Neutrophil (primary cell): Measurements from ENCODE around the gene JAK2.

Source experiments
- H3K27ac ChIP-seq: fragments of 200-600 bp; sonication (generic); 2 replicates; pipeline ENCODE4 v1.5.1; 2016; ENCODE audit warnings: mild to moderate bottlenecking, moderate library complexity
- H3K27me3 ChIP-seq: fragments of 200-600 bp; sonication (generic); 2 replicates; pipeline ENCODE4 v1.6.0; 2016; ENCODE audit warnings: mild to moderate bottlenecking
- H3K36me3 ChIP-seq: fragments of 200-600 bp; sonication (generic); 2 replicates; pipeline ENCODE4 v1.5.1; 2017
- H3K4me1 ChIP-seq, 2 experiments: fragments of 200-600 bp in 1 of 2; sonication (generic) in 1 of 2; 1 replicate in 1 of 2; 2 replicates in 1 of 2; pipeline versions ENCODE4 v1.5.1 to v1.6.1; 2013 to 2016; ENCODE audit warnings: low read depth in 1 of 2, low read length in 1 of 2, mild to moderate bottlenecking in 1 of 2, moderate library complexity in 1 of 2; ENCODE audit not compliant: control insufficient read depth in 1 of 2, insufficient read depth in 1 of 2
- H3K4me3 ChIP-seq, 2 experiments: fragments of 200-600 bp in 1 of 2; sonication (generic) in 1 of 2; 1 replicate in 1 of 2; 2 replicates in 1 of 2; pipeline ENCODE4 v1.5.1; 2013 to 2016; ENCODE audit warnings: low read depth in 1 of 2, low read length in 1 of 2, mild to moderate bottlenecking in 1 of 2, moderate library complexity in 1 of 2
- H3K9me3 ChIP-seq: fragments of 200-600 bp; sonication (generic); 2 replicates; pipeline ENCODE4 v1.5.1; 2016
- CTCF ChIP-seq: fragments of 200-600 bp; sonication (generic); IDR thresholded peaks from 2 replicates; pipeline ENCODE4 v1.5.1; 2016; ENCODE audit warnings: antibody characterized with exemption

Gene JAK2

DNA sequence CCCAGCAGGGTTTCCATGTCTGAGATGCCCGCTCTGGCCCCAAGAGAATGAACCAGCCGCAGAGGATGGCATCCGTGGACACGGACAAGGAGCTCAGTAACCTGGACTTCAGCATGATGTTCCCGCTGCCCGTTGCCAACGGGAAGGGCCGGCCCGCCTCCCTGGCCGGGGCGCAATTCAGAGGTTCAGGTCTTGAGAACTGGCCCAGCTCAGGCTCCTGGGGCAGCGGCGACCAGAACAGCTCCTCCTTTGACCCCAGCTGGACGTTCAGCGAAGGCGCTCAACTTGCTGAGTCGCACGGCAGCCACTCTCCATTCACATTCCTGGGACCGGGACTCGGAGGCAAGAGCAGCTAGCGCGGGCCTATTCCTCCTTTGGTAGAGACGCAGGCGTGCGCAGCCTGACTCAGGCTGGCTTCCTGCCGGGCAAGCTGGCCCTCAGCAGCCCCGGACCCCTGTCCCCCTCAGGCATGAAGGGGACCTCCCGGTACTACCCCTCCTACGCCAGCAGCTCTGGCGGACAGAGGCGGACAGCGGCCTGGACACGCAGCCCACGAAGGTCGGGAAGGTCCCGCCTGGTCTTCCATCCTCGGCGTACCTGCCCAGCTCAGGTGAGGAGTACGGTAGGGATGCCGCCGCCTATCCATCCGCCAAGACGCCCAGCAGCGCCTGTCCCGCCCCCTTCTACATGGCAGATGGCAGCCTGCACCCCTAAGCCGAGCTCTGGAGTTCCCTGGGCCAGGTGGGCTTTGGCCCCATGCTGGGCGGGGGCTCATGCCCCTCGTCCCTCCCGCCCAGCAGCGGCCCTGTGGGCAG, 126.0 kb downstream of the JAK2 start:
- Histone ChIP-seq H3K9me3 (no peaks in the 10 kb centered on the region), H3K4me1 (no peaks in the 10 kb centered on the region), H3K27me3 (no peaks in the 10 kb centered on the region), H3K36me3 (peaks cover 45% of the 10 kb centered on the region), H3K4me3 (no peak overlapping the region), H3K27ac (no peak overlapping the region)
- TF ChIP-seq CTCF: no peak

- Histone ChIP-seq H3K27me3 (no peaks in the 10 kb centered on the region), H3K4me3 (no peak overlapping the region), H3K36me3 (peaks cover 45% of the 10 kb centered on the region), H3K9me3 (no peaks in the 10 kb centered on the region), H3K27ac (no peak overlapping the region), H3K4me1 (no peaks in the 10 kb centered on the region)
- no peak for TF ChIP-seq CTCF
Measured at GRCh38 chr9:5111696-5112095, 126.6 kb downstream of the JAK2 start.

GRCh38 chr9:5112109-5112592, 127.1 kb downstream of the JAK2 start:
- Histone ChIP-seq H3K4me3 (no peak overlapping the region), H3K36me3 (peaks cover 48% of the 10 kb centered on the region), H3K27ac (no peak overlapping the region), H3K4me1 (no peaks in the 10 kb centered on the region), H3K9me3 (no peaks in the 10 kb centered on the region), H3K27me3 (no peaks in the 10 kb centered on the region)
- no peak for TF ChIP-seq CTCF

DNA sequence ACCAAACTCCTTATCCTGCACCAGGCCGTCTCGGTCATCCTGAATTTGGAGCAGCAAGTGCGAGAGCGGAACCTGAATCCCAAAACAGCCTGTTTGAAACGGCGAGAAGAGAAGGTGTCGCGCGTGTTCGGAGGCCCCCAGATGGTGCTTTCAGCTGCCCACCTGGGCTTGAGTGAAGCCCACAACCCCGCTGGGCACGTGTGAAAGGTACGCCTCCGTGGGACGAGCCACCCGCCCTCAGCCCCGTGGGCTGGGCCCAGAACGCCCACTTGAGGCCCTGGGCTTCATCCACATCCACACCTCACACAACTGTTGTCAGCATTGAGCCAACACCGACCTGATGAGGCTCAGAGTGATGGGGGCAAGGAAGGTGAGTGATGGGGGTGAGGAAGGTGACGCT, 127.6 kb downstream of the JAK2 start:
- Histone ChIP-seq H3K9me3 (no peaks in the 10 kb centered on the region), H3K36me3 (peaks cover 49% of the 10 kb centered on the region), H3K4me1 (no peaks in the 10 kb centered on the region), H3K27ac (no peak overlapping the region), H3K4me3 (no peak overlapping the region), H3K27me3 (no peaks in the 10 kb centered on the region)
- TF ChIP-seq CTCF: no peak

DNA sequence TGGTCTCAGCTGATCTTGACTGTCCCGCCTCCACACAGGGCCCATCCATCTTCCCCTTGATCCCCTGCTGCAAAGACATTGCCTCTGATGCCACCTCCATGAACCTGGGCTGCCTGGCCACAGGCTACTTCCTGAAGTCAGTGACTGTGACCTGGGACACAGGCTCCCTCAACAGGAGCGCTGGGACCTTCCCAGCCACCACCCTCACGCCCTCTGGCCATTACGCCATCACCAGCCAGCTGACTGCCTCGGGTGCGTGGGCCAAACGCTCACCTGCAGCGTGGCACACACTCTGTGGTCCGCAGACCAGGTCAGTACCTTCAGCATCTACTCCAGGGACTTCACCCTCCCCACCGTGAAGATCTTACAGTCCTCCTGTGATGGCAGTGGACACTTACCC, 128.5 kb downstream of the JAK2 start:
- Histone ChIP-seq H3K4me1 (no peaks in the 10 kb centered on the region), H3K27ac (no peak overlapping the region), H3K36me3 (peaks cover 49% of the 10 kb centered on the region), H3K4me3 (no peak overlapping the region), H3K9me3 (no peaks in the 10 kb centered on the region), H3K27me3 (no peaks in the 10 kb centered on the region)
- TF ChIP-seq CTCF: no peak
